GM12878 (cell line): ENCODE data around the gene NUDCD2. TPM values are rescaled to one million over a fixed set of nuclear protein-coding genes. Genes with fewer than 3 reads are reported as not detected.

Source experiments
- ATAC-seq: fragments of 200-7000 bp; cut with Tn5 transposase; 3 replicates; pipeline ENCODE4 v1.9.1; 2020; ENCODE audit warnings: mild to moderate bottlenecking, moderate library complexity
- BruUV-seq: library from RNA; stranded (reverse); fragments of 400-500 nt; replicated peaks from 2 replicates; lab custom pipeline; 2021; lab: Mats Ljungman, UMichigan
- CTCF ChIA-PET: fragments of 300-600 bp; sonication (Branson Sonifier 250); formaldehyde crosslinking; extraction: SDS; loops from one replicate; lab custom pipeline; 2021; ENCODE audit warnings: inconsistent platforms; lab: Yijun Ruan, JAX
- POLR2A ChIA-PET: fragments of 350-600 bp; formaldehyde crosslinking; extraction: SDS; loops from one replicate; lab custom pipeline; 2021; ENCODE audit warnings: inconsistent platforms; lab: Charles Lee
- RAD21 ChIA-PET: fragments of 300-600 bp; sonication (Branson Sonifier 250); formaldehyde crosslinking; loops from one replicate; lab custom pipeline; 2023; ENCODE audit warnings: antibody characterized with exemption; ENCODE audit not compliant: unreplicated experiment; lab: Charles Lee
- SMC1A ChIA-PET: fragments of 300-600 bp; sonication (Branson Sonifier 250); formaldehyde crosslinking; loops from one replicate; lab custom pipeline; 2023; ENCODE audit not compliant: unreplicated experiment, uncharacterized antibody; lab: Charles Lee
- DNase-seq: peaks from one replicate; pipeline ENCODE4 v3.0.0-alpha.2; 2011; ENCODE audit warnings: low read depth, low spot score
- FAIRE-seq: peaks from 3 replicates; lab custom pipeline; 2011; peaks lifted over from hg19 to GRCh38; lab: Jason Lieb, UNC
- H2AFZ ChIP-seq: 2 replicates; pipeline ENCODE4 v1.6.0; 2011; ENCODE audit warnings: low read depth, low read length, control low read depth; ENCODE audit not compliant: control insufficient read depth
- H3K27ac ChIP-seq: 2 replicates; pipeline ENCODE4 v1.5.1; 2011; ENCODE audit warnings: control low read depth; ENCODE audit not compliant: control insufficient read depth, insufficient read depth
- H3K27me3 ChIP-seq, 2 experiments: replicated peaks in 1 of 2; 2 replicates each; pipeline versions ENCODE4 v1.6.0 to v1.6.1; 2011; ENCODE audit warnings: low read length in 1 of 2; ENCODE audit not compliant: control insufficient read depth in 2 of 2, insufficient read depth in 2 of 2
- H3K36me3 ChIP-seq, 2 experiments: 2 replicates each; pipeline ENCODE4 v1.5.1; 2011; ENCODE audit warnings: low read length in 1 of 2; ENCODE audit not compliant: control insufficient read depth in 2 of 2, insufficient read depth in 2 of 2
- H3K4me1 ChIP-seq: 2 replicates; pipeline ENCODE4 v1.6.1; 2011; ENCODE audit warnings: mild to moderate bottlenecking, low read length, moderate library complexity, mixed read lengths; ENCODE audit not compliant: control insufficient read depth, insufficient read depth
- H3K4me2 ChIP-seq: 2 replicates; pipeline ENCODE4 v1.6.0; 2011; ENCODE audit warnings: control low read depth; ENCODE audit not compliant: control insufficient read depth, insufficient read depth
- H3K4me3 ChIP-seq: fragments of 200-600 bp; sonication (generic); 2 replicates; pipeline ENCODE4 v1.5.1; 2016
- H3K79me2 ChIP-seq: 2 replicates; pipeline ENCODE4 v1.6.0; 2011; ENCODE audit warnings: low read length; ENCODE audit not compliant: control insufficient read depth, insufficient read depth
- H3K9ac ChIP-seq: 2 replicates; pipeline ENCODE4 v1.8.0; 2011; ENCODE audit warnings: low read length, control low read depth, mixed read lengths; ENCODE audit not compliant: control insufficient read depth, insufficient read depth
- H3K9me3 ChIP-seq: replicated peaks from 3 replicates; pipeline ENCODE4 v1.5.1; 2011; ENCODE audit warnings: mild to moderate bottlenecking, low read length; ENCODE audit not compliant: control insufficient read depth, insufficient read depth
- H4K20me1 ChIP-seq: 2 replicates; pipeline ENCODE4 v1.6.0; 2011; ENCODE audit not compliant: control insufficient read depth, insufficient read depth
- EP300 ChIP-seq, 2 experiments: fragments of 150-350 bp in 1 of 2; IDR thresholded peaks; 2 replicates each; pipeline ENCODE4 v1.6.1; 2011 to 2012; ENCODE audit warnings: low read depth in 2 of 2, low read length in 2 of 2, borderline replicate concordance in 1 of 2, improper control_type of control experiment in 1 of 2, inconsistent platforms in 1 of 2; ENCODE audit not compliant: control insufficient read depth in 1 of 2
- HCFC1 ChIP-seq: fragments of 150-350 bp; IDR thresholded peaks from 2 replicates; pipeline ENCODE4 v1.6.1; 2014; ENCODE audit warnings: low read length
- MTA3 ChIP-seq: IDR thresholded peaks from 2 replicates; pipeline ENCODE4 v1.6.1; 2012; ENCODE audit warnings: low read length, inconsistent platforms, borderline replicate concordance
- NFIC ChIP-seq: IDR thresholded peaks from 2 replicates; pipeline ENCODE4 v1.6.1; 2012; ENCODE audit warnings: low read depth, mild to moderate bottlenecking, inconsistent platforms, low read length, moderate library complexity
- NR2C1 ChIP-seq: fragments of 450-650 bp; IDR thresholded peaks from 2 replicates; pipeline ENCODE4 v1.6.1; 2017; ENCODE audit warnings: antibody characterized with exemption, mild to moderate bottlenecking, moderate library complexity
- NR2C2 ChIP-seq: IDR thresholded peaks from 2 replicates; pipeline ENCODE4 v1.6.1; 2011; ENCODE audit warnings: borderline replicate concordance, low read depth; ENCODE audit not compliant: control insufficient read depth, insufficient read length
- RUNX3 ChIP-seq: IDR thresholded peaks from 2 replicates; pipeline ENCODE4 v1.6.1; 2012; ENCODE audit warnings: low read length, inconsistent platforms
- SREBF1 ChIP-seq: IDR thresholded peaks from 2 replicates; pipeline ENCODE4 v1.6.1; 2012; ENCODE audit warnings: mild to moderate bottlenecking, low read length
- WGBS: methylation state at CpG from one replicate; pipeline ENCODE4 v1.1.6; 2016; ENCODE audit warnings: low lambda C conversion rate; ENCODE audit not compliant: insufficient replicate concordance, insufficient coverage; ENCODE audit errors: missing lambda C conversion rate; 5-methylcytosine and 5-hydroxymethylcytosine counted together
- in situ Hi-C: fragments of 300-500 bp; cut with MboI; formaldehyde crosslinking; loops from 9 replicates; pipeline ENCODE4 v1.14.3; 2018; ENCODE audit warnings: mixed read lengths
- intact Hi-C: fragments of 100-400 bp; cut with micrococcal nuclease; formaldehyde crosslinking; loops from one replicate; pipeline ENCODE4 v1.14.2; 2022; ENCODE audit not compliant: unreplicated experiment
- polyA plus RNA-seq, 11 experiments: library from polyadenylated mRNA; depleted of rRNA in 4 of 11; unstranded in 6 of 11; stranded (reverse) in 5 of 11; fragments of >200 nt; fragmentation: Nextera tagmentation in 4 of 11; fragmentation: Illumina TruSeq in 1 of 11; extraction: Ambion mirVana in 4 of 11; extraction: Trizol in 1 of 11; gene quantifications; 1 replicate in 1 of 11; 2 replicates in 10 of 11; pipeline versions ENCODE4 v1.2.1 to v1.2.3, GENCODE V29; 2011 to 2016; ENCODE audit warnings: inconsistent platforms in 2 of 11, missing spikeins in 2 of 11, low read depth in 1 of 11
- total RNA-seq, 4 experiments: library from RNA; depleted of rRNA in 3 of 4; stranded (reverse); fragments of >200 nt in 3 of 4; fragmentation: Illumina TruSeq in 1 of 4; extraction: Trizol in 1 of 4; gene quantifications; 2 replicates each; pipeline versions ENCODE4 v1.2.1 to v1.2.3, GENCODE V29; 2013 to 2021
- TF ChIP-seq, protein P1 (sequence below): fragments of 450-650 bp; IDR thresholded peaks from 2 replicates; pipeline ENCODE4 v1.6.1; 2017; ENCODE audit warnings: mild to moderate bottlenecking, low read depth, inconsistent platforms; ENCODE audit not compliant: poor library complexity, severe bottlenecking

The NUDCD2 gene
- total and polyA plus RNA-seq, 10 of the 15 experiments (the other 5 are each of a cell fraction or from before 2014, with no cell fraction given) = 9.1 to 133 (median 24.6) TPM

DNA sequence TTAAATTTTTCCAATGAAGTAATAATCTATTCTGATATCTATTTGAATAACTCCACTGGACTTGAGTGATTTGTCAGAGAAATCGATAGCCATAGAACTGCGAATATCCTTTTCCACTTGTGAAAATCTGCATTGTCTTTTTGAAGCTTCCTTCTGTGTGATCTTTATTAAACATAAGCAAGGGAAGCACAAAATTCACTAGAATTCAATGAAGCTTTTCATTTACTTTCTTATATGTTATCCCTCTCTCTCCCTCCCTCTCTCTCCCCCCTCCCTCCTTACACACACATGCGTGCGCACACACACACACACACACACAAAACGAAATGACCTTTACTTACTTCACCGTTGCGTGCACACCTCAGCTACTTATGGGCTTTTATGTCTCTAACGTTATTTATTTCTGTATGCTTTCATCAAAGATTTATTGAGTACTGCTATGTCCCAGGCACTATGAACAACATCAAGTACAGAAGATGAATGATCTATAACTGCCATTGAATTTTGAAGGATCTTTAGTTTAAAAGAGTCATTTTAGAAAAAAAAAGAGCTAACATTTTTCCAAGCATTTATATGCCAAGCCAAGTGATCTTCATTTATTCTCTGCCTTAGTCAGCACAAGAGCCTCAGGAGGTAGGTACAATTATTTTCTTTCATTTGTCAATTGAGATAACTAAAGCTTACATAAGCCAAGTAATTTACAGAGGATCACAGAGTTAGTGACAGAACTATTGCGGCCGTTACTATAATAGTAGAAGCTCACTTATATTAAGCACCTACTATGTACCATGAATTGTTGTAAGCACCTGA lies 55.3 kb downstream of the NUDCD2 start:
- Histone ChIP-seq H3K27me3 (no peaks in the 10 kb centered on the region; a peak in 1 of 4 replicates), H3K36me3 (no peaks in the 10 kb centered on the region), H3K27ac (no peak overlapping the region), H3K79me2 (no peaks in the 10 kb centered on the region), H2AFZ (no peak overlapping the region), H3K4me2 (no peak overlapping the region), H4K20me1 (no peaks in the 10 kb centered on the region), H3K9ac (no peak overlapping the region), H3K9me3 (no peaks in the 10 kb centered on the region), H3K4me1 (peaks cover 5% of the 10 kb centered on the region), H3K4me3 (no peak overlapping the region)
- ATAC-seq (no peak), FAIRE-seq (no peak), DNase-seq (no peak)
- 71% methylated on average over 10 of the region's 10 CpGs for WGBS
- in situ Hi-C loops (no loop called here), intact Hi-C loops (loop anchor here (5.0 kb wide), 4 partner anchors 327 to 1862 kb away; no protein-coding TSS in a partner anchor)
- BruUV-seq = no TSS peak
- CTCF ChIA-PET = interaction anchor here (0.6 to 1.0 kb wide), 3 partner anchors 56 to 1444 kb away, joined by 3 to 5 read pairs (median 3); no protein-coding TSS in a partner anchor
- SMC1A ChIA-PET = interaction anchor here (0.8 to 1.6 kb wide), 4 partner anchors 31 to 1860 kb away, joined by 3 to 5 read pairs (median 3); no protein-coding TSS in a partner anchor
- POLR2A ChIA-PET = no interaction called here
- no peak for TF ChIP-seq RUNX3
- TF ChIP-seq SREBF1 = no peak
- TF ChIP-seq HCFC1 = no peak
- RAD21 ChIA-PET = interaction anchor here (1.3 to 2.5 kb wide), 2 partner anchors 21 to 57 kb away, joined by 3 to 8 read pairs; no protein-coding TSS in a partner anchor

DNA sequence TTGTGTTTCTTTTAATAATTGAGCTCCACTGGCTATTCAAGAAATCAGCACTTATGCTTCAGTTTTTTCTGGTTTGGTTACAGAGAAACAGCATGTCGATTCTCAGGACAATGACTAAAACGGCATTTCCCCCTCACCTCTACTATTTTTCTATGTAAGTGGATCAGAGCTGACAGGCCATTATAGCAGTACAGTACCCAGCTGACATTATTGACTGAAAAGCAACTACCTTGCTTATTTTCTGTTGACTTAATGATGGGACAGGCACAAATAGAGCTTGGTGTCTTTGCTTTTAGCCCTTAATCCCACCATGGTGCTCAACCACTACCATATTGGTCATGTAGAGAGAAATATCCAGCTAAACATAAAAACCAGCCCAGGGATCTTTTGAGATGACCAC lies 57.9 kb downstream of the NUDCD2 start:
- no peak overlapping the region for H3K4me2 ChIP-seq
- H3K36me3 ChIP-seq = no peaks in the 10 kb centered on the region
- no peak for DNase-seq
- H2AFZ ChIP-seq = no peak overlapping the region
- no peaks in the 10 kb centered on the region for H3K9me3 ChIP-seq
- ChIA-PET CTCF (interaction anchor here (1.1 kb wide), 1 partner anchor 55 kb away, joined by 5 read pairs; no protein-coding TSS in a partner anchor), POLR2A (no interaction called here), SMC1A (interaction anchor here (0.5 to 1.3 kb wide), 2 partner anchors 15 to 130 kb away, joined by 3 to 5 read pairs; no protein-coding TSS in a partner anchor), RAD21 (no interaction called here)
- intact Hi-C loops = no loop called here
- no peak overlapping the region for H3K9ac ChIP-seq
- BruUV-seq = no TSS peak
- WGBS = 17% methylated on average over 2 of the region's 2 CpGs
- FAIRE-seq = no peak
- ATAC-seq = no peak
- no peak overlapping the region for H3K27ac ChIP-seq
- no peak overlapping the region for H3K4me3 ChIP-seq
- no peaks in the 10 kb centered on the region for H3K4me1 ChIP-seq
- H3K79me2 ChIP-seq = no peaks in the 10 kb centered on the region
- H4K20me1 ChIP-seq = no peaks in the 10 kb centered on the region
- H3K27me3 ChIP-seq = no peaks in the 10 kb centered on the region; a peak in 1 of 4 replicates
- in situ Hi-C loops = no loop called here
- TF ChIP-seq NR2C2 (no peak), EP300 (IDR thresholded peaks at IDR 0.05; ENCODE audit: borderline replicate concordance in 1 of 2, control insufficient read depth in 1 of 2, low read depth in 2 of 2, low read length in 2 of 2) (no peak), NFIC (no peak), NR2C1 (no peak), MTA3 (no peak), SREBF1 (no peak)
- TF ChIP-seq, protein P1, sequence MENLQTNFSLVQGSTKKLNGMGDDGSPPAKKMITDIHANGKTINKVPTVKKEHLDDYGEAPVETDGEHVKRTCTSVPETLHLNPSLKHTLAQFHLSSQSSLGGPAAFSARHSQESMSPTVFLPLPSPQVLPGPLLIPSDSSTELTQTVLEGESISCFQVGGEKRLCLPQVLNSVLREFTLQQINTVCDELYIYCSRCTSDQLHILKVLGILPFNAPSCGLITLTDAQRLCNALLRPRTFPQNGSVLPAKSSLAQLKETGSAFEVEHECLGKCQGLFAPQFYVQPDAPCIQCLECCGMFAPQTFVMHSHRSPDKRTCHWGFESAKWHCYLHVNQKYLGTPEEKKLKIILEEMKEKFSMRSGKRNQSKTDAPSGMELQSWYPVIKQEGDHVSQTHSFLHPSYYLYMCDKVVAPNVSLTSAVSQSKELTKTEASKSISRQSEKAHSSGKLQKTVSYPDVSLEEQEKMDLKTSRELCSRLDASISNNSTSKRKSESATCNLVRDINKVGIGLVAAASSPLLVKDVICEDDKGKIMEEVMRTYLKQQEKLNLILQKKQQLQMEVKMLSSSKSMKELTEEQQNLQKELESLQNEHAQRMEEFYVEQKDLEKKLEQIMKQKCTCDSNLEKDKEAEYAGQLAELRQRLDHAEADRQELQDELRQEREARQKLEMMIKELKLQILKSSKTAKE = no peak
